ENCODE results near the gene COL21A1. TPM values are rescaled to one million over a fixed set of nuclear protein-coding genes. Genes with fewer than 3 reads are reported as not detected.

The COL21A1 gene
- total RNA-seq, 1 donor from 2014 or later, result not detected

DNA sequence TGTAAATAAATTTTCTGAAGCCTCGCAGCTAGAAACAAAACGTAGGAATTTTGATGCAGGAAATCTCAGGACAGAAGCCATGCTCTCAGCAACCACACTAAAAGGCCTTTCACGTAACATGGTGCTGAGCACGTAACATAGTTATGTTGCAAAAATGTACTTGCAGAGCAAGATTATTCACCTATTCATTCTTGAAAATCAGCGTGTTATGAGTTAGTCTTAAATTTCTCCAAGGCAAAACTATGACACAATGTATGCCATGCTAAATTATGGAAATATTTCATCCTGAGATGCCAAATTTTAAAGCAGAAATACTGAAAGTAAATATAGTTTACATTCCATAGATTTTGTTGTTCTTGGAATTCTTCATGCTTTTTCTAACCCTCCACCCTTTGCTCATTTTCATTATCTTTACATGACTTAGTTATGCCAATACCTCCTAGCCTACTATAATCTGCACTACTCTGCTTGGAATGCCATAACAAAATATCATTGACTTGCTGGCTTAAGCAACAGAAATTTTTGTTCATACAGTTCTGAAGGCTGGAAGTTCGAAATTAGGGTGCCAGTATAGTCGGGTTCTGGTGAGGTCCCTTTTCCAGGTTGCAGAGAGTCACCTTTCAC lies 192.2 kb downstream of the COL21A1 start:
- Mint-ChIP-seq H3K27me3 (no peaks in the 10 kb centered on the region), H3K36me3 (ENCODE audit: low read depth) (no peaks in the 10 kb centered on the region)

DNA sequence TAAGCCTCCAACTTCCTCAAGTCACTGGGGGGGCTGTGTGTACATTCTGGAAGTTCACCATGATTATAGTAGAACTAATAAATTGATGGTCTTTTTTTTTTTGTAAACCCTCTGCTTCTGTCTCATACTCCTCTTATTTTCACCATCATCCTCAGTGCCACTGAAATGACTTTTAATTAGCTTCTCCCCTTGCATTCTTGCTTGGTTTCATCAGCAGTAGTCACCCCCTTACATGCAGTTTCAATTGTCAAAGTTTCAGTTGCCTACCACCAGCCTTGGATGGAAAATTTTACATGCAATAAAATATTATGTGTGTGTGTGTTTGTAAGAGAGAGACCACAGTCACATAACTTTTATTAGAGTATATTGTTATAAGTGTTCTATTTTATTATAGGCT lies 196.2 kb downstream of the COL21A1 start:
- Mint-ChIP-seq H3K27ac (no peak overlapping the region), H3K9me3 (no peaks in the 10 kb centered on the region), H3K4me3 (no peak overlapping the region), H3K36me3 (ENCODE audit: low read depth) (no peaks in the 10 kb centered on the region), H3K4me1 (no peaks in the 10 kb centered on the region), H3K27me3 (no peaks in the 10 kb centered on the region)
- intact Hi-C loops (cut with micrococcal nuclease), result no loop called here
- DNase-seq, result no peak

More for the DNA sequence above, 192.2 kb downstream of the COL21A1 start:
- Mint-ChIP-seq H3K4me1 (no peaks in the 10 kb centered on the region), H3K9me3 (no peaks in the 10 kb centered on the region), H3K4me3 (no peak overlapping the region), H3K27ac (no peak overlapping the region)
- intact Hi-C loops (cut with micrococcal nuclease), result no loop called here
- no peak for DNase-seq

DNA sequence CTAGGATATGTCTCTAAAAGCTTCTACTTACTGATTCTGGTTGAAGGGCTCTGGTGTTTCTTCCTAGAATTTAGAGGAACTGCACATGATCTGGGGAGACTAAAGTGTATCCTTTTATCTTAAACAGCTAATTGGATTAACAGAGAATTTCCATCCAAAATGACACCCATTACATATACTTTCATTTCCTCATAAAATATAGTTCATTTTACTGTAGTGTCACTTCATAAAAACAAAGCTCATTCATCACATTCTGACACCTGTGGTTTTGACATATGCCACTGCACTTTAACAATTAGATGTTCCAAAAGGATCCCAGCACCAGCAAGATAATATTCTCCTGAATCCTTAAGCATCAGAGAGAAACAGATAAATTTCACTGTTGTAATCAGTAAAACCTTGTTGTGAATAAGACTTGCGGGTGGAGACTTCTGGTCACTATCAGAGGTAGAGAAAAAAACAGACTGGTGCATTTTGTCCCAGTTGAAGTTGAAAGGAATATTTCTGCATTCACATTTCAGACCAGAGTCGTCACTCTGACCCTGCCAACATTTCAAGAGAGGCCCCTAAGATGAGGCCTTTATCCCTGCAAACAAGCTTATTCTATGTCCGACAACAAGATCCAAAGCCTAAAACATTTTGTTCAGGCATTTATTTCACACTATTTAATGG lies 196.7 kb downstream of the COL21A1 start:
- H3K4me1 Mint-ChIP-seq, result no peaks in the 10 kb centered on the region
- no peak for DNase-seq
- H3K9me3 Mint-ChIP-seq, result no peaks in the 10 kb centered on the region
- H3K4me3 Mint-ChIP-seq, result no peak overlapping the region
- no peaks in the 10 kb centered on the region for H3K36me3 Mint-ChIP-seq (ENCODE audit: low read depth)
- intact Hi-C loops (cut with micrococcal nuclease), result no loop called here
- H3K27me3 Mint-ChIP-seq, result no peaks in the 10 kb centered on the region
- no peak overlapping the region for H3K27ac Mint-ChIP-seq

DNA sequence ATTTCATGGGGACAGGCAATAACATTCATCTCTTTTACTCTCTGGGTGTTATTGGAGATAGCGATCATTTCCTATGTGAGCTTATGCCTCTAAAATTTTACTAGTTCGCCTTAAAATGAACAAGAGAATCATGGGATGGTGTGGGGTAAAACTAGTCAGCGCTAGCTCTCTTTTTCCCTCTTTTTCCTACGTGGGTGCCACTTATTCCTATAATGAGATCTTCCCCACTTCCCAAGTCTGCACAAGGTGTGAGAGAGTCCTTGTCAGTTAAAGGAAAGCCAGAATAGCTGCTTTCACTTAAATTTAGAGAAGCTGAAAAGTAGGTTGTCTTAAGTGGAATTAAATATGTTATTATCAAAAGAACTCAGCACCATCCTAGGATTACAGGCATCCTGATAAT lies 198.8 kb downstream of the COL21A1 start:
- Mint-ChIP-seq H3K27me3 (no peaks in the 10 kb centered on the region), H3K4me3 (no peak overlapping the region), H3K36me3 (ENCODE audit: low read depth) (no peaks in the 10 kb centered on the region), H3K27ac (no peak overlapping the region), H3K9me3 (no peaks in the 10 kb centered on the region), H3K4me1 (no peaks in the 10 kb centered on the region)
- no peak for DNase-seq
- intact Hi-C loops (cut with micrococcal nuclease), result no loop called here

DNA sequence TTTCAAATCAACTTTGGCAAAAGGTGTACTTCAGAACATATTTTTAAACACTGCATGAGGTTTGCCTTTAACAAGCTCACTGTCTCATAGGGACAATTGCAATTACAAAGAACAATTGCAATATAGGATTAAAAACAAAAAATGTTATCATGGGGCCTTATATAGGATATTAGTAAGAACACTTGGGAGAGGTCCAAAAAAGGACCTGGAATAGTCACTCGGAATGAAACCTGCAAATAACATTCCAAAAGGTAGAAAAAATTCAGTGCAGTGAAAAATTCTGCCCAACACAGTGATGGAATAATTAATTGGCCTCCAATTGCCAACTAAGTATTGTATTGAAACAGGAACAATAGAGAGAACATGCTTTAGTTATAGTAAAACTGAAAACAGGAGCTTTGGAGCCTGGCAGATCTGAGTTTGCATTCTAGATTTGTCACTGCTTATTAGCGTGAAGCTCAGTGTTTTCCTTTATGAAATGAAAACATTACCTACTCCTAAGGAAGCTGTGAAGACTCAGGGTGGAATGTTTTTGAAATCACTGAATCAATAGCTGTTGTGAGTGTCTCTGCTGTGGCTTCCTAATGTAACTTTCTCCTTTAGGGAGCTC lies 199.3 kb downstream of the COL21A1 start:
- Mint-ChIP-seq H3K9me3 (no peaks in the 10 kb centered on the region), H3K27ac (no peak overlapping the region), H3K36me3 (ENCODE audit: low read depth) (no peaks in the 10 kb centered on the region), H3K4me1 (no peaks in the 10 kb centered on the region), H3K27me3 (no peaks in the 10 kb centered on the region), H3K4me3 (no peak overlapping the region)
- intact Hi-C loops (cut with micrococcal nuclease), result no loop called here
- no peak for DNase-seq

DNA sequence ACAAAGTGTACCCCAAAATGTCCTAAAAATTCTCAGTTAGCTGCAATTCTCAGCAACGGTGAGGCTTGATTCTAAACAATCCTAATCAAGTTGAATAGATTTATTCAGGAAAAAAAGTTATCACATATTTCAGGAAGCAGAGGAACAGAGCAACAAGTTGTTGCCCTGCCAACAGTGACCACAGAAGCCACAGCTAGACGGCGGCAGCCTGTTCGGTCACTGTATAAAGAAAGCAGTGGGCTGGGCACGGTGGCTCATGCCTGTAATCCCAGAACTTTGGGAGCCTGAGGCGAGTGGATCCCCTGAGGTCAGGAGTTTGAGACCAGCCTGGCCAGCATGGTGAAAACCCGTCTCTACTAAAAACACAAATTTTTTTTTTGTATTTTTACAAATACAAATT lies 200.8 kb downstream of the COL21A1 start:
- H3K27ac Mint-ChIP-seq, result no peak overlapping the region
- H3K9me3 Mint-ChIP-seq, result no peaks in the 10 kb centered on the region
- no peaks in the 10 kb centered on the region for H3K27me3 Mint-ChIP-seq
- DNase-seq, result no peak
- no peaks in the 10 kb centered on the region for H3K4me1 Mint-ChIP-seq
- intact Hi-C loops (cut with micrococcal nuclease), result no loop called here
- H3K36me3 Mint-ChIP-seq (ENCODE audit: low read depth), result no peaks in the 10 kb centered on the region
- H3K4me3 Mint-ChIP-seq, result no peak overlapping the region

DNA sequence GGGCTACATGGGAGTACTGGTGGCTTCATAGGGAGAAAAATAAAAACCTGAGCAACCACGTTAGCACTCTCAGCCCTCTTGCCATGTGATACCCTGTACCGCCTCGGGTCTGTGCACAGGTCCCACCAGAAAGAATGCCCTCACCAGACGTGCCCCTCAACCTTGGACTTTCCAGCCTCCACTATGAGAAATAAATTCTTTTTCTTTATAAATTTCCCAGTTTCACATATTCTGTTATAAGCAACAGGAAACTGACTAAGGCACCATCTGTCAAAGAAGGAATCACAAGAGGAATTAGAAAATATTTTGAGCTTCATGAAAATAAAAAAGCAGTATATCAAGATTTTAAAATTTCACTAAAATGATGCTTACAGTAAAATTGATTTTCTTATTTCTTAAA lies 203.6 kb downstream of the COL21A1 start:
- Mint-ChIP-seq H3K27ac (no peak overlapping the region), H3K36me3 (ENCODE audit: low read depth) (no peaks in the 10 kb centered on the region), H3K4me1 (no peaks in the 10 kb centered on the region), H3K27me3 (no peaks in the 10 kb centered on the region), H3K9me3 (no peaks in the 10 kb centered on the region), H3K4me3 (no peak overlapping the region)
- intact Hi-C loops (cut with micrococcal nuclease), result no loop called here
- no peak for DNase-seq

DNA sequence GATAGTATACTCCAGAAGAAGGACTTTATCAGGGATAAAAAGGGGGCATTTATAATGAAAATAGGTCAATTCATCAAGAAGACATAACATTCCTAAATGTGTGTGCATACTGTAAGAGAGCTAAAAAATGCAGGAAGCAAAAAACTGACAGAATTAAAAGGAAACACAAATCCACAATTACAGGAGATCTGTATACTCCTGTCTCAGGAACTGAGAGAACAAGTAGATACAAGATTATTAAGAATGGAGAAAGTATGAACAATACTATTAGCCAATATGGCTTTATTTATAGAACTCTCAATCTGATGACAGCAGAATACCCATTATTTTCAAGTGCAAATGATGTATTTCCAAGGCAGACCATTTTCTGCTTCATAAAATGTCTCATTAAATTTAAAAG lies 204.3 kb downstream of the COL21A1 start:
- Mint-ChIP-seq H3K4me3 (no peak overlapping the region), H3K36me3 (ENCODE audit: low read depth) (no peaks in the 10 kb centered on the region), H3K27ac (no peak overlapping the region), H3K9me3 (no peaks in the 10 kb centered on the region), H3K4me1 (no peaks in the 10 kb centered on the region), H3K27me3 (no peaks in the 10 kb centered on the region)
- intact Hi-C loops (cut with micrococcal nuclease), result no loop called here
- DNase-seq, result no peak

DNA sequence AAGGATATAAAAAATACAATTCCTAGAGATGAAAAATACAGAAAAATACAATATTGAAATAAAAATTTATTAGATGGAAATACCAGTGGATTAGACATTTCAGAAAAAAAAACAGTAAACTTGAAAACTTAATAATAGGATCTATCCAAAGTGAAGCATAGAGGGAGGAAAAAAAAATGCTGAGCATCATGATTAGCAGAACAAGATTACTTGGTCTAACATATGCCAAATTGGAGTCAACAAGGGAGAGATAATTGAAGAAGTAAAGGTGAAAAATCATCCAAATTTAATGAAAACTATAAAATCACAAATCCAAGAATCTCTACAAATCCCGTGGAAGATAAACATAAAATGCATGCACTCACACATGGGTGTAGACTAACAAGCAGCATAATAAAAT lies 205.8 kb downstream of the COL21A1 start:
- DNase-seq, result no peak
- Mint-ChIP-seq H3K4me1 (no peaks in the 10 kb centered on the region), H3K36me3 (ENCODE audit: low read depth) (no peaks in the 10 kb centered on the region), H3K27ac (no peak overlapping the region), H3K27me3 (no peaks in the 10 kb centered on the region), H3K9me3 (no peaks in the 10 kb centered on the region), H3K4me3 (no peak overlapping the region)
- intact Hi-C loops (cut with micrococcal nuclease), result no loop called here

DNA sequence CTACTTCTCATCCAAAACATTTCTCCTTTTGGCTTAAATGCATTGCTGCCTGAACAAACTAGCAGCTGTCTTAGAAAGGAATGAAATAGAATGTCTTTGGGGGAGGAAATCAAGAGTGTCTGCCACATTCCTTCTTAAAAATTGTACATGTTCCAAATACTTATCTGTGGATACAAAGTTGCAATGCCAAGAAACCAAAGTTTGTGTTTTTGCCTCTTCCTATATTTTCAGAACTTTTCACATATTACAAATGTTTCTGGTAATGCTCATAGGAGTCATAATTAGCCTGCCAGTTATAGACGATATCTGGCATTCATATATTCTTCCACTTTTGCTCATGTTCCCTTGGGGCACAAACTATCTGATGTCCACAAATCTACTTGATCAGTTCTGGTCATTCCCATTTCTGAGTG lies 206.5 kb downstream of the COL21A1 start:
- intact Hi-C loops (cut with micrococcal nuclease), result no loop called here
- DNase-seq, result no peak
- Mint-ChIP-seq H3K36me3 (ENCODE audit: low read depth) (no peaks in the 10 kb centered on the region), H3K27ac (no peak overlapping the region), H3K9me3 (no peaks in the 10 kb centered on the region), H3K27me3 (no peaks in the 10 kb centered on the region), H3K4me3 (no peak overlapping the region), H3K4me1 (no peaks in the 10 kb centered on the region)

DNA sequence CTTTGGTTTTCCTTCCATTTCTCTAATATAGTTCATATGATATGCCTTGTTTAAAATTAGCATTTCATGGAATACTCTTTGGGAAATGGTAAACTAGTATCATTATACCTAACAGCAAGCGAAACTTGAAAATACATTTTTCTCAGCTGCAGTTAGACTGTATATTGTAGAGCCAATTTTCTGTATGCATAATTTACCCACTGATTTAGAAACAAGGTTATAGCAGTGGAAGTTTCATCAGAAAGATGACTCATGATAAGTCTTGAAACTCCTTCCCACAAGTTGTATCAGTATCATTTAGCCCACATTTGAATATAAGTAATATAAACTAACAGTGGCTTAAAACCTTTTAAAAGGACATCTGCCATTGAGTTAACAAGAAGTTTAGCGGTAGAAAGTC lies 207.2 kb downstream of the COL21A1 start:
- H3K36me3 Mint-ChIP-seq (ENCODE audit: low read depth), result no peaks in the 10 kb centered on the region
- intact Hi-C loops (cut with micrococcal nuclease), result no loop called here
- H3K27me3 Mint-ChIP-seq, result no peaks in the 10 kb centered on the region
- H3K27ac Mint-ChIP-seq, result no peak overlapping the region
- no peaks in the 10 kb centered on the region for H3K9me3 Mint-ChIP-seq
- no peak for DNase-seq
- no peaks in the 10 kb centered on the region for H3K4me1 Mint-ChIP-seq
- no peak overlapping the region for H3K4me3 Mint-ChIP-seq

DNA sequence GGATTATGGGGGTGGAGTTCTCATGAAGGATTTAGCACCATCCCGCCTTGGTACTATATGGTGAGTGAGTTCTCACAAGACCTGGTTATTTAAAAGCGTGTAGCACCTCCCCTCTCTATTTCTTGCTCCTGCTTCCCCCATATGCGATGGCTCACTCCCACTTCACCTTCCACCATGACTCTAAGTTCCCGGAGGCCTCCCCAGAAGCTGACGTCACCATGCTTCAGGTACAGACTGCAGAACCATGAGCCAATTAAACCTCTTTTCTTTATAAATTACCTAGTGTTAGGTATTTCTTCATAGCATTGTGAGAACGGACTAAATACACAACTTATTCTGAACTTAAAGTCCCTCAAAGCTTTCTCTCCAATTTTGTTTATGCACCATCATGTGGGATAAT lies 208.6 kb downstream of the COL21A1 start:
- intact Hi-C loops (cut with micrococcal nuclease), result no loop called here
- no peaks in the 10 kb centered on the region for H3K9me3 Mint-ChIP-seq
- H3K27ac Mint-ChIP-seq, result no peak overlapping the region
- H3K4me1 Mint-ChIP-seq, result no peaks in the 10 kb centered on the region
- DNase-seq, result no peak
- no peaks in the 10 kb centered on the region for H3K36me3 Mint-ChIP-seq (ENCODE audit: low read depth)
- H3K4me3 Mint-ChIP-seq, result no peak overlapping the region
- H3K27me3 Mint-ChIP-seq, result no peaks in the 10 kb centered on the region

DNA sequence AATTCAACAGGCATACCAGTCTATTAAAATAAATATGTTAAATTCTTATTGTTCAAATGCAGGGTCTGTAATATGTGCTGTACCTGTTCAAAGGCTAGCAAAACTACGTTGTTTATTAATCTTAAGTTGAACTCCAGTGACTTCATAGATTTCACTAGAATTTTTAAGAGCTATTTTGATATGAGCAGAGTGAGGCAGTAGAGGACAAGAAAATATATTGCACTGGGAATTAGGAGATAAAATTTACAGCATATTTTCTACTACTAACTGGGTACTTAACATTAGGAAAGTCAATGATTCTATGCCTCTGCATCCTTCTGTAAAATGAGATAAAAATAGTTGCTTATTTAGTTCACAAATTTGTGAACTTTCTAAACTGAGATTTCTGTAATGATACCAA lies 209.8 kb downstream of the COL21A1 start:
- no peaks in the 10 kb centered on the region for H3K9me3 Mint-ChIP-seq
- H3K27ac Mint-ChIP-seq, result no peak overlapping the region
- DNase-seq, result no peak
- no peaks in the 10 kb centered on the region for H3K36me3 Mint-ChIP-seq (ENCODE audit: low read depth)
- H3K4me1 Mint-ChIP-seq, result no peaks in the 10 kb centered on the region
- no peaks in the 10 kb centered on the region for H3K27me3 Mint-ChIP-seq
- H3K4me3 Mint-ChIP-seq, result no peak overlapping the region
- intact Hi-C loops (cut with micrococcal nuclease), result no loop called here

DNA sequence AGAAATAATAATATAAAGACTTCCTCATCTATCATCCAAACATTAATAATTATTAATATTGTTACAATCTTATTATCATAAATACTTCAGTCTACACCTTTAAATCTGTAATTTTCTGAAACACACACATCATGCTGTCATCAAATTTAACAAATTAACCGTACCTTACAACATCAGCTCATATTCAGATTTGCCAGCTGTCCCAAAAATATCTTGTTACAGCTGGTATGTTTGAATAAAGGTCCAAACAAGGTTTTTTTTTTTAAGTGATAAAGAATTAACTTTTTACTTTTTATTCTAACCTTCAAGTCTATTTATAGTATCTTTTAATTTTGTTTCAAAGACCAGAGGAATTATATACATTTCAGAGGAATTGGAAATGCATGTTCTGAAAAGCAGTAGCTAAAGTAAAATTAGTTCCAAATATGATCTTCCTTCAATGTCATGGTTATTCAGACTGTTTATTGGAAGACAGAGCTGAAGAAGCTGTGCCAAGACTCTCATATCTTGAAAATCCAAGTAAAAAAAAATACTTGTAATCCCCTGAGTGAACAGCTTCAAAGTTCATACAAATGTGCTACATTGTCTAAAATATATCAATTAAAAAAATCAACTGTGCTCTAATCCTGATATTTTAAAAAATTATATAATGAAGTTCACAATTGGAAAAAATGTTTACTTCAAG lies 210.3 kb downstream of the COL21A1 start:
- Mint-ChIP-seq H3K27me3 (no peaks in the 10 kb centered on the region), H3K4me3 (no peak overlapping the region)
- intact Hi-C loops (cut with micrococcal nuclease), result no loop called here

More for the DNA sequence above, 210.3 kb downstream of the COL21A1 start:
- Mint-ChIP-seq H3K9me3 (no peaks in the 10 kb centered on the region), H3K36me3 (ENCODE audit: low read depth) (no peaks in the 10 kb centered on the region), H3K27ac (no peak overlapping the region), H3K4me1 (no peaks in the 10 kb centered on the region)
- no peak for DNase-seq
